ENCODE measurements around the gene PPP3CA.

GRCh38 chr4:101141230-101141629, 206.1 kb downstream of the PPP3CA start:
- no peak for TF ChIP-seq CTCF (IDR thresholded peaks at IDR 0.05)
- TF ChIP-seq POLR2A (IDR thresholded peaks at IDR 0.05), result no peak
